VCaP (cell line): Measurements from ENCODE around the gene STEAP3.

Experiments used
- H3K27ac ChIP-seq: fragments of 450-650 bp; 2 replicates; pipeline ENCODE4 v1.5.1; 2017
- TF ChIP-seq, protein P1 (sequence below): fragments of 450-650 bp; conservative IDR thresholded peaks from 2 replicates; pipeline ENCODE4 v1.5.1; 2017; ENCODE audit warnings: mild to moderate bottlenecking, moderate library complexity

The STEAP3 gene

DNA sequence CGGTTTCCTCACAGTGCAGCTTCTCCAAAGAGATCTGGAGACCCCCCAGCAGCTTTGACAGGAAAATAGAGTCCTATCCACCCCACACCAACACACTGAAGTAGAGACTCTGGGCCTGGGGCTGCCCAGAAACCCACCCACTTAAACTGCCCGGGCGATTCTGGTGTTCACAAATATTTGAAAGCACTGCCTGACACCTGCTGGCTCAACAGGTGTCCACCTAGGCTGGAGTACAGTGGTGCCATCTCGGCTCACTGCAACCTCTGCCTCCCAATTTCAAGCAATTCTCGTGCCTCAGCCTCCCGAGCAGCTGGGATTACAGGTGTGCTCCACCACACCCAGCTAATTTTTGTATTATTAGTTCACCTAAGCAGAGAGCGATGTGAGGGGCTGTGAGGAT lies 5.3 kb downstream of the STEAP3 start:
- H3K27ac ChIP-seq = no peak overlapping the region; the same call in 1 of the 2 replicates
- TF ChIP-seq, protein P1, sequence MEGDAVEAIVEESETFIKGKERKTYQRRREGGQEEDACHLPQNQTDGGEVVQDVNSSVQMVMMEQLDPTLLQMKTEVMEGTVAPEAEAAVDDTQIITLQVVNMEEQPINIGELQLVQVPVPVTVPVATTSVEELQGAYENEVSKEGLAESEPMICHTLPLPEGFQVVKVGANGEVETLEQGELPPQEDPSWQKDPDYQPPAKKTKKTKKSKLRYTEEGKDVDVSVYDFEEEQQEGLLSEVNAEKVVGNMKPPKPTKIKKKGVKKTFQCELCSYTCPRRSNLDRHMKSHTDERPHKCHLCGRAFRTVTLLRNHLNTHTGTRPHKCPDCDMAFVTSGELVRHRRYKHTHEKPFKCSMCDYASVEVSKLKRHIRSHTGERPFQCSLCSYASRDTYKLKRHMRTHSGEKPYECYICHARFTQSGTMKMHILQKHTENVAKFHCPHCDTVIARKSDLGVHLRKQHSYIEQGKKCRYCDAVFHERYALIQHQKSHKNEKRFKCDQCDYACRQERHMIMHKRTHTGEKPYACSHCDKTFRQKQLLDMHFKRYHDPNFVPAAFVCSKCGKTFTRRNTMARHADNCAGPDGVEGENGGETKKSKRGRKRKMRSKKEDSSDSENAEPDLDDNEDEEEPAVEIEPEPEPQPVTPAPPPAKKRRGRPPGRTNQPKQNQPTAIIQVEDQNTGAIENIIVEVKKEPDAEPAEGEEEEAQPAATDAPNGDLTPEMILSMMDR = no peak

GRCh38 chr2:119229716-119230115 lies 6.1 kb downstream of the STEAP3 start:
- H3K27ac ChIP-seq = peak overlapping the region; percentile 44
- TF ChIP-seq, protein P1 = no peak

DNA sequence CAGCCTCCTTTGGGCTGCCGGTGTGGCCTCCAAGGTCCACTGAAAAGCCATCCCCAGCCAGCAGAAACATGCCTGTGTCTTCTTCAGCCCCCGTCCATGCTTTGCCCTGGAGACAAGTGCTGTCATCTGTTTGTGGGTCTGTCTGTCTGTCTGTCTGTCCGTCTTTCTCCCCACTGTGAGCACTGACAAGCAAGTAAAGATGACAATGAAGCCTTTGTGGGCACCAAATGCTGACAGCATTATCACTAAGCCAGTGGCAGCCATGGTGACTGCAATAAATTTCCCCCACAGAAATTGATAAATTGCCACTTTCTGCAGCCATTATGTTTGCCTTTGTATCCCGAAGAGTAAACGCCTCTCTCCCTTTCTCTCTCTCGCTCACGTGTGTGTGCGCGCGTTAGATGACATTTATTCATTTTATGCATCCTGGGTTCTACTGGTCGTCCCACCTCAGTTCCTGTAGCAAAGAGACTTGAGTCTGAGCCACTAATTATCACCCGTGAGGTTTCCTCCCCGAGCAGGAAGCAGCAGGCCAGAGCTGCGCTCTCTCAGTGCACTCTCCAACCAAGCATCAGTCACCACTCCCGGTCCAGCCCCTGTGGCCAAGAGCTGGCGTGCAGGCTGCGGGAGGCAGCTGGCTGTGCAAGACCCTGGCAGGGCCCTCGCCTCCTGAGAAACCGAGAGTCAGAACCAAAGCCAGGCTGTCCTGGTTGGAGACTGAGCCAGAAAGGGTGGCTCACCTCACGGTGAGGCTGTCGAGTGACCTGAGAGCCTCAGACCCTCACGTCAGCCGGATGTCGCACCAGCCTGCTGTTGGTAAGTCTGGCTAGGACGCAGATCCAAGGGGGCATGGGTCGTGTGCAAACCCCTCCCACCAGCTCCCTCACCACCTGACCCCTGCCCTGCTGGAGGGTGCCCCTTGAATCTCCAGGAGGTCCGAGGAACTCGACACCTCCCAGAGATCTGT lies 6.9 kb downstream of the STEAP3 start:
- TF ChIP-seq, protein P1 = no peak
- H3K27ac ChIP-seq = peak overlapping the region; percentile 44

DNA sequence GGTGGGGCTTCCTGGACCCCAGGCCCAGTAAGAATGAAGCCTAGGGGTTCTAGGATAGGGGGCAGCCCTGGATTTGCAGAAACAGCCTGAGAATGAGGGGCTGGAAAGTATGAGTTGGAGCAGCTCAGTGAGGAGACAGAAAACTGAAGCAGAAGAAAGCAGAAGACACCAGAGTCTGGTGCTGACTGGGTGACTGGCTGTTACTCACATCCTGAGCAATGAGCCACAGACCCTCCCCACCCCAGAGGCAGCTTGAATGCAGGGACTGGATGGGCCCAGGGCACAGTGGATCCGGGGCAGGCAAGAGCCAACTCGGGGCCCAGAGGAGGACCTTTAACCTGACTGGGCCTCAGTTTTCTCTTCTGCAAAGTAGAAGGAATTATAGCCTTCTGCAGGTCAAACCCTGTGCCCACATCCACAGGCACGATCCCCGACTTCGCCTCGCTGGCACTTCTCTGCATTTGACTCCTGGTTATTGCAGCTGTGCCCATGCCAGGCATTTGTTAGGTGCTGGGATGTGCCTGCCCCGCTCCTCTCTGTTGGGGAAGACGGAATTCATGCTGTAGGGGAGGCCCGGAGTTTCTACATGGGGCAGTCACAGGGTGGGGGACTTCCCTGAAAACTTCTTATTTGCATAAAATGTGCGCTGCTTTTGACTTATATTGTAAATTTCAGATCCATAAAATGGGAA lies 8.5 kb downstream of the STEAP3 start:
- no peak overlapping the region for H3K27ac ChIP-seq
- TF ChIP-seq, protein P1 = no peak

- TF ChIP-seq, protein P1 = no peak
- peak overlapping the region; percentile 8; the same call in 1 of the 2 replicates for H3K27ac ChIP-seq
These were observed 9.0 kb downstream of the STEAP3 start for GRCh38 chr2:119232666-119232993.

- TF ChIP-seq, protein P1 = no peak
- H3K27ac ChIP-seq = peak overlapping the region; percentile 8; the same call in 1 of the 2 replicates
These were observed 9.8 kb downstream of the STEAP3 start for GRCh38 chr2:119233326-119234020.
